Measurements from ENCODE around the gene ZNF804A. TPM values are rescaled to one million over a fixed set of nuclear protein-coding genes. Genes with fewer than 3 reads are reported as not detected.

Gene ZNF804A
- total and polyA plus RNA-seq, 2 of the 8 experiments (the other 6 are each of a cell fraction or from before 2014, with no cell fraction given) = 0.02 TPM; not detected in 1

- Histone ChIP-seq H3K79me1 (ENCODE audit: low read depth, low read length) (no peaks in the 10 kb centered on the region), H3K9me3 (ENCODE audit: insufficient read depth in 2 of 2, low read depth in 1 of 2, low read length in 1 of 2) (no peaks in the 10 kb centered on the region), H3K4me1 (replicated peaks in 1 of 4; ENCODE audit: control insufficient read depth in 3 of 4, insufficient read depth in 4 of 4, low read length in 3 of 4) (no peaks in the 10 kb centered on the region), H3K4me2 (ENCODE audit: insufficient read depth in 1 of 2, low read depth in 2 of 2, low read length in 2 of 2) (no peak overlapping the region), H3K79me2 (ENCODE audit: control insufficient read depth in 1 of 2, insufficient read depth in 2 of 2, low read length in 2 of 2) (no peaks in the 10 kb centered on the region), H3K4ac (replicated peaks; ENCODE audit: insufficient read length, low read depth, low read length) (no peak overlapping the region), H3K27ac (ENCODE audit: low read depth, low read length) (no peak overlapping the region), H3K36me3 (ENCODE audit: control insufficient read depth in 2 of 4, insufficient read depth in 4 of 4, low read length in 3 of 4) (no peaks in the 10 kb centered on the region), H2BK120ac (replicated peaks; ENCODE audit: low read depth, low read length) (no peak overlapping the region), H4K5ac (ENCODE audit: insufficient read length, low read depth, low read length) (no peak overlapping the region), H3K56ac (replicated peaks; ENCODE audit: insufficient read length, low read depth, low read length) (no peak overlapping the region), H2BK5ac (ENCODE audit: low read depth, low read length) (no peak overlapping the region), H3K23ac (ENCODE audit: insufficient read length) (no peak overlapping the region), H3K27me3 (replicated peaks in 1 of 4; ENCODE audit: control insufficient read depth in 3 of 4, extremely low read depth in 1 of 4, insufficient read depth in 3 of 4, low read length in 3 of 4) (no peaks in the 10 kb centered on the region), H2AK5ac (ENCODE audit: low read depth, low read length) (no peak overlapping the region), H2BK12ac (ENCODE audit: low read depth, low read length) (no peak overlapping the region), H4K91ac (replicated peaks; ENCODE audit: insufficient read length, low read length) (no peak overlapping the region), H3K14ac (ENCODE audit: insufficient read length) (no peak overlapping the region), H3K23me2 (ENCODE audit: low read depth, low read length) (no peaks in the 10 kb centered on the region), H3K18ac (ENCODE audit: extremely low read depth, low read length) (no peak overlapping the region), H3K9ac (replicated peaks in 1 of 4; ENCODE audit: extremely low read depth in 1 of 4, low read depth in 3 of 4, low read length in 3 of 4) (no peak overlapping the region), H2BK20ac (ENCODE audit: low read length) (no peak overlapping the region), H2AFZ (ENCODE audit: low read length) (no peak overlapping the region), H4K20me1 (replicated peaks in 1 of 2; ENCODE audit: control insufficient read depth in 1 of 2, insufficient read depth in 2 of 2, low read length in 2 of 2) (no peaks in the 10 kb centered on the region), H3K4me3 (ENCODE audit: extremely low read depth in 1 of 4, insufficient read depth in 2 of 4, low read depth in 3 of 4, low read length in 4 of 4) (no peak overlapping the region), H2BK15ac (ENCODE audit: low read length) (no peak overlapping the region), H4K8ac (ENCODE audit: extremely low read depth, insufficient read depth, low read length) (no peak overlapping the region)
- ChIA-PET POLR2A (ENCODE audit: partially characterized antibody) (no interaction called here), CTCF (ENCODE audit: partially characterized antibody) (interaction anchor here (0.7 kb wide), 1 partner anchor 900 kb away, joined by 3 read pairs; no protein-coding TSS in a partner anchor)
- DNase-seq (ENCODE audit: low read depth in 1 of 2, low spot score in 2 of 2) (no peak), FAIRE-seq (no peak)
- TF ChIP-seq SIX5 (IDR thresholded peaks at IDR 0.05; ENCODE audit: low read depth, low read length) (no peak), CTBP2 (IDR thresholded peaks at IDR 0.05; ENCODE audit: borderline replicate concordance, insufficient read depth, insufficient read length, low read length) (no peak), CBX5 (IDR thresholded peaks at IDR 0.05; ENCODE audit: low read depth, low read length) (no peak), EZH2 (IDR thresholded peaks at IDR 0.05; ENCODE audit: low read depth, low read length, severe bottlenecking) (no peak), BACH1 (IDR thresholded peaks at IDR 0.05; ENCODE audit: low read length) (no peak), POLR2AphosphoS5 (IDR thresholded peaks at IDR 0.05; ENCODE audit: low read depth, low read length) (no peak), SP2 (IDR thresholded peaks at IDR 0.05; ENCODE audit: low read length) (no peak), CBX8 (IDR thresholded peaks at IDR 0.05; ENCODE audit: borderline replicate concordance, low read depth, low read length) (no peak), POLR2A (IDR thresholded peaks at IDR 0.05; ENCODE audit: control extremely low read depth in 1 of 2, low read depth in 2 of 2, low read length in 2 of 2) (no peak), HDAC2 (IDR thresholded peaks at IDR 0.05; ENCODE audit: borderline replicate concordance in 1 of 2, low read depth in 2 of 2, low read length in 2 of 2) (no peak), SAP30 (IDR thresholded peaks at IDR 0.05; ENCODE audit: insufficient read depth, insufficient replicate concordance, low read length) (no peak), TAF1 (IDR thresholded peaks at IDR 0.05; ENCODE audit: low read depth, low read length) (no peak), RFX5 (IDR thresholded peaks at IDR 0.05; ENCODE audit: borderline replicate concordance, low read depth, low read length) (no peak), JUND (IDR thresholded peaks at IDR 0.05; ENCODE audit: low read length) (no peak), RXRA (IDR thresholded peaks at IDR 0.05; ENCODE audit: insufficient read depth, low read depth, low read length) (no peak), JUN (IDR thresholded peaks at IDR 0.05; ENCODE audit: low read depth, low read length) (no peak)
Observed at GRCh38 chr2:184936761-184937160, 338.4 kb downstream of the ZNF804A start.

Data from H1 (cell line).